ENCODE measurements around the gene PACS1.
"Not testable (repeated sequence)": the region's sequence is repeated elsewhere in the genome, so short reads cannot be mapped to it uniquely, and the experiment has no call there.

Gene PACS1

GRCh38 chr11:66077927-66078326, 7.9 kb downstream of the PACS1 start:
- no peak for DNase-seq

DNA sequence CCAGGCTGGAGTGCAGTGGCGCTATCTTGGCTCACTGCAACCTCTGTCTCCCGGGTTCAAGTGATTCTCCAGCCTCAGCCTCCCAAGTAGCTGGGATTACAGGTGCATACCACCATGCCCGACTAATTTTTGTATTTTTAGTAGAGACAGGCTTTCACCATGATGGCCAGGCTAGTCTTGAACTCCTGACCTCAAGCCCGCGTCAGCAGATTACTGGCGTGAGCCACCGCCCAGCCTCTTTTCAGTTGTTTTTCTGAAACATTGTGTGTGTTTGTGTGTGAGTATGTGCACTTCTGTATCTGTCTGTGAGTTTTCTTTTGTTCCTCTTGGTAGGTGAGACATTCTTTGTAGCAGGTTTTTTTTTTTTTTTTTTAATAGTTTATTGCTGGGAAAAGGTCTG, 8.9 kb downstream of the PACS1 start:
- DNase-seq = not testable (repeated sequence)

GRCh38 chr11:66080055-66080817, 10.2 kb downstream of the PACS1 start:
- peak in 4 of 6 experiments; percentile 30 to 66 (median 44) for DNase-seq

GRCh38 chr11:66081505-66081904, 11.4 kb downstream of the PACS1 start:
- DNase-seq = peak; percentile 66 to 86 (median 80)

- no peak for DNase-seq
Measured at GRCh38 chr11:66082946-66083698, 13.1 kb downstream of the PACS1 start.

DNA sequence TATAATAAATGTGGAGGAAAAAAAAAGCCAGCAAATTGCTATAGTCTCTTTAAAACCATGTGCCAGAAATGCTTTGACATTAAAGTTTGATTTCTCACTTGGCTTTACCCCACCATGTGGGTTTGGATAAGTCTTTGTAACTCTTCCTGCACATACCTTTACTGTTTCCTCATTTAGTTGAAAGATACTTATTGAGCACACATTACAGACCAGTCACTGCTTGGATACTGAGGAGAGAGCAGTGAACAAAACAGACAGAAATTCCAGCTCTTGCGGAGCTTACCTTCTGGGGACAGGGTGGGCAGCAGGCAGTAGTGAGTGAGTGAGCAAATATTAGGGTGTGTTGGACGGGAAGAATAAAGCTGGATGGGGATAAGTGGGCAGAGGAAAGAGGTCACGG, 13.7 kb downstream of the PACS1 start:
- DNase-seq = no peak

DNA sequence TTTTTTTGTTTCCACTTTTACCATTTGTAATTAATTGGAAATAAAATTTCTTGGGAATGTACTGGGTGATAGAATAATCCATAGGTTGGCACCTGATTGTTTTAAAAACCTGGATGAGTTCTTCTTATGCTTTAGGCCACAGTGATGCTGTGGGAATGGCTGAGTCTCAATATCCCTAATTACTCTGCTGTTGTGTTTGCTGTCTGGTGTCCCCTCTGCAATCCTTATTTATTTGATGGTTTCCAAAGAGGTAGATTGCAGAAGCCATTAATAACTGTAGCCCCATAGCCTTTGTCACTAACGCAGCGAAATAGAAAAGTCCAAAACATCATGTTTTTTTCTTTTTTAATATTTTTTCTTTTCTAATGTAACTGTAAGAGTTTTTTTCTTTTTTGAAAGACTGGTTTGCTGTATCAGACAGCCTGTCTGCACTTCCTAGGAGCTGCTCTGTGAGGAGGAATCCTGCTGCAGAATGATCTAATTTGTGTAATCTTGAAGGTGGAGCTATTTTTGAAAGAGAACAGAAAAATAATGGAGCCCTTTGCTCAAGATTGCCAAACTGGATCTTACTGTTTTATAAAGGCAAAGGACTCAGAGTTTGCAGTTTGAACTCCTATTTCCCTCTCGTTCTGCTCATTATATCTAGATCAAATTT, 14.9 kb downstream of the PACS1 start:
- DNase-seq = no peak

DNA sequence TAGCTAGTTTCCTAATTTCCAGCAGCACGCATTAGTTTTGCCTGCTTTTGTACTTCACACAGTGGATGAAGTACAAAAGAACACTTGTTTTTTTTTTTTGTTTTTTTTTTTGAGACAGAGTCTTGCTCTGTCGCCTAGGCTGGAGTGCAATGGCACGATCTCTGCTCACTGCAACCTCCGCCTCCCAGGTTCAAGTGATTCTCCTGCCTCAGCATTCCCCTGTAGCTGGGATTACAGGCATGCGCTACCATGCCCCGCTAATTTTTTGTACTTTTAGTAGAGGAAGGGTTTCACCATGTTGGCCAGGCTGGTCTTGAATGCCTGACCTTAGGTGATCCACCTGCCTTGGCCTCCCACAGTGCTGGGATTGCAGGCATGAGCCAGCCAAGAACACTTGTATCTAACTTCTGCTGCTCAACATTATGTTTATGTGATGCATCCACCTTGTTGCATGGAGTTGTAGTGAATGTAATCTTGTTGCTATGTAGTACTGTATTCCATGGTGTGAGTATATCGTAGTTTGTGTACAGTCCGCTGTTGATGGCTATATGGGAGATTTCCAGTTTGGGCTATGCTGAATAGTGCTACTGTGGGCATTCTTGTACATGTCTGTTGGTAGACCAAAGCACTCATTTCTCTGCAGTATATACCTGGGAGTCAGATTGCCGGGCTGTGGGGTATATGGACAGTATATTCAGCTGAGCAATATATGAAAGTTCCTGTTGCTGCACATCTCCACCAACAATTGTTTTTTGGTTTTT, 17.3 kb downstream of the PACS1 start:
- no peak for DNase-seq

DNA sequence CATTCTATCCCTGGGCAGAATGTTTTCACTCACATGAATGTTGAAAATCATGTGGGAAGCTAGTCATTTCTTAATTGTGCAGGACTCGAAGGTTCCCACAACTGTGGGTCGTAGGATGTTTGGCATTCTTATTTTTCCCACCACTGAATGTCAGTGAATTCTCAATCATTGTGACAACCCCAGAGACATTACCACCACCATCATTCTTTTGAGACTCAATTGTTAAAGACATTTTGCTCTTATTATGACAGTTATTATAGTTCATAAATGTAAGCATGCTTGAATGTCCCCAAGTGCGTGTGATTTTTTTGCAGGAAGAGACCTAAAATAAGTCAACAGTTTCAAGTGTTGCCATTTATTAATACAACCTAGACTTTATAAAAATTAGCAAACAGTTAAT, 19.0 kb downstream of the PACS1 start:
- no peak for DNase-seq

- no peak for DNase-seq
Measured at GRCh38 chr11:66090288-66090687, 20.2 kb downstream of the PACS1 start.

GRCh38 chr11:66092125-66092524, 22.1 kb downstream of the PACS1 start:
- not testable (repeated sequence) for DNase-seq

DNA sequence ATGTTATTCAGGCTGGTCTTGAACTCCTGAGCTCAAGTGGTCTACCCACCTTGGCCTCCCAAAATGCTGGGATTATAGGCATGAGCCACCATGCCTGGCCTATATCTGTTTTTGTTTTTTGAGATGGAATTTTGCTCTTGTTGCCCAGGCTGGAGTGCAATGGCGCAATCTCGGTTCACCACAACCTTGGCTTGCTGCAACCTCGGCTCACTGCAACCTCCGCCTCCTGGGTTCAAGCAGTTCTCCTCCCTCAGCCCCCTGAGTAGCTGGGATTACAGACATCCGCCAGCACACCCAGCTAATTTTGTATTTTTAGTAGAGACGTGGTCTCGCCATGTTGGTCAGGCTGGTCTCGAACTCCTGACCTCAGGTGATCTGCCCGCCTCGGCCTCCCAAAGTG, 29.7 kb downstream of the PACS1 start:
- DNase-seq = not testable (repeated sequence)

GRCh38 chr11:66100272-66101065, 30.4 kb downstream of the PACS1 start:
- DNase-seq = peak; percentile 53 to 78 (median 72)

GRCh38 chr11:66101066-66101464, 31.0 kb downstream of the PACS1 start:
- DNase-seq = peak in 1 of 6 experiments; percentile 69

DNA sequence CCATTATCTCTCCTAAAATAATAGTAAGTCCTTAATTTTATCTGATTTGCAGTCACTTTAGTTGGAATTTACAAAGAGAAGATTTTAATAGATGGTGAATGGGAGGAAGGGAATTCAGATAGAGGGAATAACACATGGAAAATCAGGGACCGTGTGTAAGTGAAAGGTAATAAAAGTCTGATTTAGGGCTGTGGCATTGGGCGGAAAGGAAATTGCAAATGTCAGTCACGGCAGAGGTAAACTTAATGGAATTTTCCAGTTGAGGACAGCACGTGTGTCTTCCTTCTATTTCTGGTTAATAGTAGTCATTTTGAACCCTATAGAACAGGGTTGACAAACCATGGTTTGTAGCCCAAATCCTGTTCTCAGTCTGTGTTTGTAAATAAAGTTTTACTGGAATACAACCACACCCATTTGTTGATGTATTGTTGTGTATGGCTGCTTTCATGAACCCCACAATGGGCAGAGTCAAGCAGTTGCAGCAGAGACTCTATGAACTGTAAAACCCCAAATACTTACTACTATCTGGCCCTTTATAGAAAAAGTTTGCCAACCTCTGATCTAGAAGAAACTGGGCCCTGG, 34.1 kb downstream of the PACS1 start:
- no peak for DNase-seq

DNA sequence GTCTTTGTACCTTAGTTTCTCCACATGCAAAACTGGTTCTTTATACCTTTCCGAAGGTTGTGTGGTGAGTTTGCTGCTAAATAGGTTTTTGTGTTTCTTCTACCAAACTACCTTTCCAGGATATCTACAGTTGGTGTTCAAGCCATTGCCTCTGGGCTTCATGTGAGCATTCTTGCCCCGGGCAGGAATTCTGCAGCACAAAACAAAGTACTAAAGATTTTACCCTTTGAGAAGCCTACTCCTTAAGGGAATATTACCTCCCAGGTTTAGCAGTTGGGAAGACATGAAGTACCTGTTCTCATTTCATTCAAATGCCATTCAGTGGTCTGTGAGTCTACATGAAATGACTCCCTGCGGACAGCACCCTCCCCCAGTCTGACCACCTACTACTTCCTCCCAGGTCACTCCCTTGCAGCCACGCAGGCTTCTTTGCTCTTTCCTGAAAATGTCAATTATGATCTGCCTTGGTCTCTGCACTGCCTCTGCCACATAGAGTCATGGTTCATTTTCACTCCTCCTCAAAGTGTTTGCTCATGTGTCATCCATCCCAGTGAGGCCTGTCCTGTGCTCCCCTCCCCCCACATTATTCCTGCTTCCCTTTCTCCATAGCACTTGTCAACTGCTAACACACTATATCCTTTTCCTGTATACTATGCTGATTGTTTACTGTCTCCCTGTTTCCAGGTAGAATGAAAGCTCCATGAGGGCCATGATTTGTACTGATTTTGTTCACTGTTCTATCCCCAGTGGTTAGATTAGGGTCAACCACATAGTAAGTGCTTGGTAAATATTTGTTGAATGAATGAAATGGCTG, 36.9 kb downstream of the PACS1 start:
- DNase-seq = no peak

DNA sequence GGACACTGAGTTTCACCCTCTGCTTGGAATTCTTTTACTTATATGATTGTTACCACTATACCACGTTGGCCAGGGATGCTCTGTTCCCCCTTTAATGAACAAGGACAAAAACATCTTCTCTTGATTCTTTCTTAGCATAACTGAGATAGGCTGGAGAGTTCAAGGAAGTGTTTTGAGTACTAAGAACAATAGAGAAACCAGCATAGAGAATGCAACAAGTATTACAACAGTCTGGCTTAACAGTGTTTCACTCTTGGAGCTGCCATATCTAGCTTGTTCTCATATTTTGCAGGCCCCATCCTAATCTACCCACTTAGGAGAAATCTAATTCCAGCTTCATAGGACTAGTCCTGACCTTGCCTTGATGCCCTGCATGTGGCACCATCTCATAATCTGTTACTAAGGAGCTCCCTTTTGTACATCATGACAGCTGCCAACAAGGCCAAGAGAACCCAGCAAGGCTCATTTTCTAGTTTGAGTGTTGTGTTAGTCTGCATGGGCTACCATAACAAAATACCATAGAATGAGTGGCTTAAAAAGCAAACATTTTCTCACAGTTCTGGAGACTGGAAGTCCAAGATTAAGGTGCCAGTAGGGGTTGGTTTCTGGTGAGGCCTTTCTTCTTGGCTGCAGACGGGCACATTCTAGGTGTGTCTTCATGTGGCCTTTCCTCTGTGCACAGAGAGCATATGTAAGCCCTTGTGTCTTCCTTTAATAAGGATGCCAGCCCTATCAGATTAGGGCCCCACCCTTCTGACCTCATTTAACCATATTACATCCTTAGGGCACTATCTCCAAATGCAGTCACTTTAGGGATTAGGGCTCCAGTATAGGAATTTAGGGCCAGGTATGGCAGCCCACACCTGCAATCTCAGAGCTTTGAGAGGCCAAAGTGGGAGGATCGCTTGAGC, 37.8 kb downstream of the PACS1 start:
- no peak for DNase-seq

- no peak for DNase-seq
Measured at GRCh38 chr11:66109294-66109693, 39.2 kb downstream of the PACS1 start.

GRCh38 chr11:66111158-66111557, 41.1 kb downstream of the PACS1 start:
- no peak for DNase-seq

GRCh38 chr11:66112041-66112491, 42.0 kb downstream of the PACS1 start:
- no peak for DNase-seq

Measured in stimulated activated naive CD4-positive, alpha-beta T cell (primary cell).